ENCODE data around the gene SLC5A11.
"Not testable (repeated sequence)": the region's sequence is repeated elsewhere in the genome, so short reads cannot be mapped to it uniquely, and the experiment has no call there.

The SLC5A11 gene

GRCh38 chr16:24810951-24811843 lies 34.6 kb upstream of the SLC5A11 start:
- no peak for TF ChIP-seq SNAI2 (CRISPR knock-in tag; IDR thresholded peaks at IDR 0.05)
- TF ChIP-seq TCF4 (CRISPR knock-in tag; IDR thresholded peaks at IDR 0.05; ENCODE audit: borderline replicate concordance), result no peak
- TF ChIP-seq GLIS3 (CRISPR knock-in tag; IDR thresholded peaks at IDR 0.05), result no peak
- TF ChIP-seq POU6F1 (CRISPR knock-in tag; IDR thresholded peaks at IDR 0.05; ENCODE audit: borderline replicate concordance, low read depth), result no peak
- no peak for TF ChIP-seq CSRNP3 (CRISPR knock-in tag; IDR thresholded peaks at IDR 0.05)
- no peak for TF ChIP-seq ZNF70 (CRISPR knock-in tag; IDR thresholded peaks at IDR 0.05)
- TF ChIP-seq ZFP3 (CRISPR knock-in tag; IDR thresholded peaks at IDR 0.05), result no peak
- TF ChIP-seq BACH2 (CRISPR knock-in tag; IDR thresholded peaks at IDR 0.05; ENCODE audit: borderline replicate concordance), result no peak
- TF ChIP-seq OSR1 (CRISPR knock-in tag; IDR thresholded peaks at IDR 0.05), result no peak
- TF ChIP-seq ZNF8 (CRISPR knock-in tag; IDR thresholded peaks at IDR 0.05), result no peak
- TF ChIP-seq PATZ1 (CRISPR knock-in tag; IDR thresholded peaks at IDR 0.05; ENCODE audit: borderline replicate concordance), result no peak
- no peak for TF ChIP-seq ESRRG (CRISPR knock-in tag; IDR thresholded peaks at IDR 0.05)
- TF ChIP-seq PPARA (CRISPR knock-in tag; IDR thresholded peaks at IDR 0.05; ENCODE audit: borderline replicate concordance), result no peak
- no peak for TF ChIP-seq ZNF565 (CRISPR knock-in tag; conservative IDR thresholded peaks at IDR 0.05; ENCODE audit: low read depth)
- no peak for TF ChIP-seq ZFP30 (CRISPR knock-in tag; IDR thresholded peaks at IDR 0.05)
- no peak for TF ChIP-seq ZC3H10 (CRISPR knock-in tag; IDR thresholded peaks at IDR 0.05)
- TF ChIP-seq CREB5 (CRISPR knock-in tag; IDR thresholded peaks at IDR 0.05; ENCODE audit: low read depth), result no peak
- TF ChIP-seq ARNTL (CRISPR knock-in tag; IDR thresholded peaks at IDR 0.05; ENCODE audit: borderline replicate concordance, low read depth), result no peak
- TF ChIP-seq TOX (CRISPR knock-in tag; IDR thresholded peaks at IDR 0.05; ENCODE audit: borderline replicate concordance), result no peak
- ATAC-seq, result peak; percentile 60; the same call in 2 of the 3 replicates

GRCh38 chr16:24812813-24813212 lies 33.0 kb upstream of the SLC5A11 start:
- ATAC-seq, result not testable (repeated sequence)

- no peak for TF ChIP-seq TOX (CRISPR knock-in tag; IDR thresholded peaks at IDR 0.05; ENCODE audit: borderline replicate concordance)
- TF ChIP-seq ZC3H10 (CRISPR knock-in tag; IDR thresholded peaks at IDR 0.05), result no peak
- TF ChIP-seq ZFP3 (CRISPR knock-in tag; IDR thresholded peaks at IDR 0.05), result no peak
- TF ChIP-seq PPARA (CRISPR knock-in tag; IDR thresholded peaks at IDR 0.05; ENCODE audit: borderline replicate concordance), result no peak
- TF ChIP-seq SNAI2 (CRISPR knock-in tag; IDR thresholded peaks at IDR 0.05), result no peak
- no peak for TF ChIP-seq TSHZ2 (CRISPR knock-in tag; IDR thresholded peaks at IDR 0.05)
- TF ChIP-seq RARB (CRISPR knock-in tag; IDR thresholded peaks at IDR 0.05), result no peak
- no peak for TF ChIP-seq ESRRG (CRISPR knock-in tag; IDR thresholded peaks at IDR 0.05)
- no peak for TF ChIP-seq ZNF8 (CRISPR knock-in tag; IDR thresholded peaks at IDR 0.05)
- TF ChIP-seq OSR1 (CRISPR knock-in tag; IDR thresholded peaks at IDR 0.05), result no peak
- TF ChIP-seq GLIS3 (CRISPR knock-in tag; IDR thresholded peaks at IDR 0.05), result no peak
- TF ChIP-seq CSRNP3 (CRISPR knock-in tag; IDR thresholded peaks at IDR 0.05), result no peak
- TF ChIP-seq POU6F1 (CRISPR knock-in tag; IDR thresholded peaks at IDR 0.05; ENCODE audit: borderline replicate concordance, low read depth), result no peak
- TF ChIP-seq PATZ1 (CRISPR knock-in tag; IDR thresholded peaks at IDR 0.05; ENCODE audit: borderline replicate concordance), result no peak
- TF ChIP-seq ZFP30 (CRISPR knock-in tag; IDR thresholded peaks at IDR 0.05), result no peak
- no peak for TF ChIP-seq ZNF70 (CRISPR knock-in tag; IDR thresholded peaks at IDR 0.05)
- ATAC-seq, result no peak
Observed at GRCh38 chr16:24815021-24815420, 30.7 kb upstream of the SLC5A11 start.
